ENCODE data around the gene ASB10. TPM values are rescaled to one million over a fixed set of nuclear protein-coding genes. Genes with fewer than 3 reads are reported as not detected.

The ASB10 gene
- total and polyA plus RNA-seq, 2 of the 13 experiments (the other 11 are each of a cell fraction or from before 2014, with no cell fraction given): not detected

DNA sequence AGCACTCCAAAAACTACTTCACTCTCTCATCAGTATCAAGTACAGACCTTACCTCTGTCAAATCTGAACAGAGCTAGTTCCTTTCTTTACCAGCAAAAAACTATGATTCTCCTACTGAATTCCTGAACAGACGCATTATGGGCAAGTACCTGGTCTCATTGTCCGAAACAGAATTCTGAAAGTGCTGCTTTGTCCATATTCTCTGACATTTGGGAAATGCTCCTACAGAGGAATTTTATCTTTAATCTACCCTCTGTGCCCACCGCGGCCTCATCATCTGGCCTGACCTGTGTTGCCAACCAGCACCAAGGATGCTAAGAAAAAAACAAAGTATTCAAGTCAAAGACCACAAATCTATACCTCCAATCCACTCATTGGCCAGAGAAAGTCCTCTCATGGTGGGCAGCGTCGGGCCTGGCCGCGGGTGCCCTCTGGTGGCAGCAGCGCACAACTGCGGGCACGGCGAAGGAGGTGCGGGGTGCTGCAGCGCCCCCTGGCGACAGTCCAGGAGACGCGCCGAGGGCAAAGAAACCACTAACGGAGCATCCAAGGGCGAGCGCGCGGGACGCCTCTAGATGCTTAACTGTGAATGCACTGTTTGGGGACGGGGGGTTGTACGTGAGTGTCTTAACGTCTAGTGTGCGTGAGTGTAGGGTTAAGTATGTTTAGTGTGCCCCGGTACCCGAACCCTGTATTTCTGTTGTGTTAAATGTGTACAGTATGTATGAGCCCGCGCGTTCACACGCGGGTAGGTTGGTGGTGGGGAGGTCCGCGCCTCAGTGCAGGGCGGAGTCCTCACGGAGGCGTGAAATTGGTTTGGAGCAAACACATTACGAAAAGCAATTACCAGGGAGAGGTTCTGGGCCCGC lies 14.5 kb downstream of the ASB10 start (continued):
- TF ChIP-seq EEA1 (CRISPR knock-in tag; IDR thresholded peaks at IDR 0.05; ENCODE audit: borderline replicate concordance): no peak
- no peak for TF ChIP-seq ASH2L (IDR thresholded peaks at IDR 0.05; ENCODE audit: insufficient read length, low read depth, low read length)
- TF ChIP-seq FLYWCH1 (CRISPR knock-in tag; IDR thresholded peaks at IDR 0.05): no peak
- TF ChIP-seq HOXA5 (CRISPR knock-in tag; IDR thresholded peaks at IDR 0.05): peak; percentile 36; the same call in 1 of the 2 replicates
- TF ChIP-seq THAP7 (CRISPR knock-in tag; IDR thresholded peaks at IDR 0.05): no peak
- TF ChIP-seq KDM5A (IDR thresholded peaks at IDR 0.05; ENCODE audit: borderline replicate concordance, low read length): no peak
- no peak for TF ChIP-seq ZNF337 (CRISPR knock-in tag; IDR thresholded peaks at IDR 0.05; ENCODE audit: borderline replicate concordance, low read depth)
- TF ChIP-seq ZNF552 (CRISPR knock-in tag; IDR thresholded peaks at IDR 0.05; ENCODE audit: borderline replicate concordance): no peak
- no peak for TF ChIP-seq PHF5A (CRISPR knock-in tag; IDR thresholded peaks at IDR 0.05; ENCODE audit: low read depth, unreplicated experiment)
- TF ChIP-seq ELF3 (CRISPR knock-in tag; IDR thresholded peaks at IDR 0.05): no peak
- TF ChIP-seq ZXDC (CRISPR knock-in tag; IDR thresholded peaks at IDR 0.05): no peak
- no peak; the same call in 1 of the 2 replicates for TF ChIP-seq BHLHE40 (IDR thresholded peaks at IDR 0.05; ENCODE audit: low read length)
- TF ChIP-seq CBFB (CRISPR knock-in tag; IDR thresholded peaks at IDR 0.05): peak; percentile 87
- TF ChIP-seq GZF1 (CRISPR knock-in tag; IDR thresholded peaks at IDR 0.05): no peak
- TF ChIP-seq HOXD1 (CRISPR knock-in tag; IDR thresholded peaks at IDR 0.05): no peak
- TF ChIP-seq, protein P1, sequence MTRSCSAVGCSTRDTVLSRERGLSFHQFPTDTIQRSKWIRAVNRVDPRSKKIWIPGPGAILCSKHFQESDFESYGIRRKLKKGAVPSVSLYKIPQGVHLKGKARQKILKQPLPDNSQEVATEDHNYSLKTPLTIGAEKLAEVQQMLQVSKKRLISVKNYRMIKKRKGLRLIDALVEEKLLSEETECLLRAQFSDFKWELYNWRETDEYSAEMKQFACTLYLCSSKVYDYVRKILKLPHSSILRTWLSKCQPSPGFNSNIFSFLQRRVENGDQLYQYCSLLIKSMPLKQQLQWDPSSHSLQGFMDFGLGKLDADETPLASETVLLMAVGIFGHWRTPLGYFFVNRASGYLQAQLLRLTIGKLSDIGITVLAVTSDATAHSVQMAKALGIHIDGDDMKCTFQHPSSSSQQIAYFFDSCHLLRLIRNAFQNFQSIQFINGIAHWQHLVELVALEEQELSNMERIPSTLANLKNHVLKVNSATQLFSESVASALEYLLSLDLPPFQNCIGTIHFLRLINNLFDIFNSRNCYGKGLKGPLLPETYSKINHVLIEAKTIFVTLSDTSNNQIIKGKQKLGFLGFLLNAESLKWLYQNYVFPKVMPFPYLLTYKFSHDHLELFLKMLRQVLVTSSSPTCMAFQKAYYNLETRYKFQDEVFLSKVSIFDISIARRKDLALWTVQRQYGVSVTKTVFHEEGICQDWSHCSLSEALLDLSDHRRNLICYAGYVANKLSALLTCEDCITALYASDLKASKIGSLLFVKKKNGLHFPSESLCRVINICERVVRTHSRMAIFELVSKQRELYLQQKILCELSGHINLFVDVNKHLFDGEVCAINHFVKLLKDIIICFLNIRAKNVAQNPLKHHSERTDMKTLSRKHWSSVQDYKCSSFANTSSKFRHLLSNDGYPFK (CRISPR knock-in tag; IDR thresholded peaks at IDR 0.05; ENCODE audit: borderline replicate concordance): peak; percentile 34; the same call in 1 of the 2 replicates
- TF ChIP-seq AGO2 (optimal IDR thresholded peaks at IDR 0.05; ENCODE audit: low read depth, low read length): no peak
- TF ChIP-seq AGO1 (IDR thresholded peaks at IDR 0.05; ENCODE audit: low read depth, low read length, poor library complexity, severe bottlenecking): no peak
- 0 out of 2 replicates have a peak, but pooled peaks have one; percentile 48 for TF ChIP-seq RXRB (CRISPR knock-in tag; IDR thresholded peaks at IDR 0.05; ENCODE audit: borderline replicate concordance)
- peak; percentile 79 for TF ChIP-seq ZNF331 (CRISPR knock-in tag; IDR thresholded peaks at IDR 0.05)
- TF ChIP-seq GPN1 (CRISPR knock-in tag; IDR thresholded peaks at IDR 0.05; ENCODE audit: borderline replicate concordance): no peak
- TF ChIP-seq, protein P2, sequence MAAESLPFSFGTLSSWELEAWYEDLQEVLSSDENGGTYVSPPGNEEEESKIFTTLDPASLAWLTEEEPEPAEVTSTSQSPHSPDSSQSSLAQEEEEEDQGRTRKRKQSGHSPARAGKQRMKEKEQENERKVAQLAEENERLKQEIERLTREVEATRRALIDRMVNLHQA (CRISPR knock-in tag; IDR thresholded peaks at IDR 0.05): no peak
- TF ChIP-seq ZNF652 (CRISPR knock-in tag; IDR thresholded peaks at IDR 0.05; ENCODE audit: borderline replicate concordance, low read depth): no peak
